Neuronal stem cell (in vitro differentiated cells): ENCODE measurements around the gene OCIAD2. TPM values are rescaled to one million over a fixed set of nuclear protein-coding genes. Genes with fewer than 3 reads are reported as not detected.

Experiments used
- DNase-seq: peaks from one replicate; pipeline ENCODE4 v3.0.0-alpha.2; 2013; ENCODE audit warnings: low spot score
- H2AFZ ChIP-seq: one replicate; pipeline ENCODE4 v1.6.1; 2013; ENCODE audit warnings: mild to moderate bottlenecking, low read length, inconsistent platforms
- H2AK5ac ChIP-seq: 2 replicates; pipeline ENCODE4 v1.6.1; 2013; ENCODE audit warnings: low read depth, mild to moderate bottlenecking, inconsistent platforms, low read length, moderate library complexity, mixed read lengths
- H2BK120ac ChIP-seq: 2 replicates; pipeline ENCODE4 v1.6.1; 2013; ENCODE audit warnings: low read depth, mild to moderate bottlenecking, inconsistent platforms, low read length, moderate library complexity, mixed read lengths
- H2BK12ac ChIP-seq: one replicate; pipeline ENCODE4 v1.6.1; 2013; ENCODE audit warnings: low read length, inconsistent platforms
- H2BK15ac ChIP-seq: 2 replicates; pipeline ENCODE4 v1.6.1; 2013; ENCODE audit warnings: mild to moderate bottlenecking, low read length, inconsistent platforms, mixed read lengths
- H2BK5ac ChIP-seq: one replicate; pipeline ENCODE4 v1.6.1; 2013; ENCODE audit warnings: inconsistent platforms, mild to moderate bottlenecking, low read length, moderate library complexity
- H3K14ac ChIP-seq: one replicate; pipeline ENCODE4 v1.6.1; 2013; ENCODE audit warnings: low read length, inconsistent platforms
- H3K18ac ChIP-seq: 2 replicates; pipeline ENCODE4 v1.6.1; 2013; ENCODE audit warnings: low read length, inconsistent platforms
- H3K23ac ChIP-seq: 2 replicates; pipeline ENCODE4 v1.6.1; 2013; ENCODE audit warnings: low read depth, mild to moderate bottlenecking, mixed read lengths, low read length, inconsistent platforms; ENCODE audit not compliant: poor library complexity
- H3K27ac ChIP-seq: replicated peaks from 3 replicates; pipeline ENCODE4 v1.5.1; 2013; ENCODE audit warnings: low read length, inconsistent platforms
- H3K27me3 ChIP-seq, 3 experiments: 2 replicates each; pipeline ENCODE4 v1.6.1; 2013; ENCODE audit warnings: low read length in 3 of 3, mild to moderate bottlenecking in 2 of 3, inconsistent platforms in 1 of 3, low read depth in 1 of 3, mixed read lengths in 1 of 3, moderate library complexity in 1 of 3; ENCODE audit not compliant: control insufficient read depth in 3 of 3, insufficient read depth in 3 of 3
- H3K36me3 ChIP-seq, 2 donors: replicated peaks in 1 of 2; 2 replicates each; pipeline ENCODE4 v1.6.1; 2013; ENCODE audit warnings: low read length in 2 of 2; ENCODE audit not compliant: control insufficient read depth in 2 of 2, insufficient read depth in 2 of 2
- H3K4ac ChIP-seq: 2 replicates; pipeline ENCODE4 v1.6.1; 2013; ENCODE audit warnings: inconsistent platforms, mild to moderate bottlenecking, low read length, moderate library complexity
- H3K4me1 ChIP-seq, 2 donors: 1 replicate in 1 of 2; 2 replicates in 1 of 2; pipeline ENCODE4 v1.6.1; 2013; ENCODE audit warnings: low read length in 2 of 2, low read depth in 1 of 2; ENCODE audit not compliant: control insufficient read depth in 2 of 2, insufficient read depth in 1 of 2
- H3K4me2 ChIP-seq: one replicate; pipeline ENCODE4 v1.6.1; 2013; ENCODE audit warnings: mild to moderate bottlenecking, low read length, inconsistent platforms; ENCODE audit not compliant: insufficient read depth, poor library complexity, severe bottlenecking
- H3K4me3 ChIP-seq, 2 donors: 2 replicates each; pipeline ENCODE4 v1.5.1; 2013; ENCODE audit warnings: low read length in 2 of 2, mild to moderate bottlenecking in 2 of 2, inconsistent platforms in 1 of 2, moderate library complexity in 1 of 2
- H3K79me1 ChIP-seq: one replicate; pipeline ENCODE4 v1.6.1; 2013; ENCODE audit warnings: low read depth, mild to moderate bottlenecking, inconsistent platforms, low read length, moderate library complexity
- H3K9ac ChIP-seq: one replicate; pipeline ENCODE4 v1.6.1; 2013; ENCODE audit warnings: mild to moderate bottlenecking, low read depth, low read length, inconsistent platforms; ENCODE audit not compliant: poor library complexity
- H3K9me3 ChIP-seq, 2 donors: replicated peaks in 1 of 2; 2 replicates each; pipeline versions ENCODE3 to v1.6.1; 2013; ENCODE audit warnings: low read length in 2 of 2, mild to moderate bottlenecking in 2 of 2, inconsistent platforms in 1 of 2, low read depth in 1 of 2, mixed read lengths in 1 of 2, moderate library complexity in 1 of 2; ENCODE audit not compliant: control insufficient read depth in 2 of 2, insufficient read depth in 1 of 2
- H4K8ac ChIP-seq: one replicate; pipeline ENCODE4 v1.6.1; 2013; ENCODE audit warnings: low read depth, mild to moderate bottlenecking, inconsistent platforms, low read length, moderate library complexity
- H4K91ac ChIP-seq: one replicate; pipeline ENCODE4 v1.6.1; 2013; ENCODE audit warnings: low read length, low read depth, mild to moderate bottlenecking, inconsistent platforms; ENCODE audit not compliant: poor library complexity
- WGBS, 2 donors: extraction: QIAGEN DNeasy Blood & Tissue Kit; methylation state at CpG; one replicate each; pipeline ENCODE4 v1.1.7; 2013; ENCODE audit warnings: missing lambda C conversion rate in 2 of 2, mixed read lengths in 1 of 2; ENCODE audit not compliant: insufficient read length in 2 of 2, insufficient replicate concordance in 1 of 2; ENCODE audit errors: extremely low coverage in 2 of 2; 5-methylcytosine and 5-hydroxymethylcytosine counted together
- polyA plus RNA-seq, 2 experiments: library from polyadenylated mRNA; stranded (reverse); fragments of 200-250 nt; gene quantifications; one replicate each; pipeline ENCODE4 v1.2.3, GENCODE V29; 2013

OCIAD2 gene
- polyA plus RNA-seq (2013, experiment 1 of 2) = 76.7 TPM
- polyA plus RNA-seq (2013, experiment 2 of 2) = 77.3 TPM

- H3K4me3 ChIP-seq = peak within 1 kb of the TSS in 1 of 2 donors; percentile 84
- no peak within 1 kb of the TSS for H3K27ac ChIP-seq
- peak within 1 kb of the TSS; percentile 94 for H2BK15ac ChIP-seq
- H3K79me1 ChIP-seq = peaks cover 10% of the 10 kb centered on the region
- H2AFZ ChIP-seq = peak within 1 kb of the TSS; percentile 8
- no CpG with 5 or more reads among the region's 65 CpGs for WGBS, 2 donors
- peaks cover 3 to 12% of the 10 kb centered on the region in 2 donors for H3K4me1 ChIP-seq
- no peak within 1 kb of the TSS for H2BK12ac ChIP-seq
- H4K91ac ChIP-seq = peak within 1 kb of the TSS; percentile 3
- peak within 1 kb of the TSS; percentile 91 for H3K14ac ChIP-seq
- peak within 1 kb of the TSS; percentile 69 for H3K23ac ChIP-seq
- peak within 1 kb of the TSS; percentile 87 for H3K9ac ChIP-seq
- H3K27me3 ChIP-seq = no peaks in the 10 kb centered on the region
- H2BK5ac ChIP-seq = no peak within 1 kb of the TSS
- DNase-seq = peak; percentile 48
- H4K8ac ChIP-seq = peak within 1 kb of the TSS; percentile 43
- peaks cover 0 to 2% of the 10 kb centered on the region in 2 donors for H3K9me3 ChIP-seq
- peak within 1 kb of the TSS; percentile 95 for H2AK5ac ChIP-seq
- peak within 1 kb of the TSS; percentile 86 for H3K4me2 ChIP-seq
- H2BK120ac ChIP-seq = no peak within 1 kb of the TSS
- H3K4ac ChIP-seq = no peak within 1 kb of the TSS
- H3K36me3 ChIP-seq = peaks cover 0 to 9% of the 10 kb centered on the region in 2 donors
- peak within 1 kb of the TSS; percentile 98 for H3K18ac ChIP-seq
Observed at GRCh38 chr4:48906206-48907173, at the start of gene OCIAD2. TSS of gene OCIAD2 (minus strand) at chr4:48906774. CDS start at chr4:48904549, 2,225 bp downstream.

GRCh38 chr4:48954314-48954713, 47.7 kb upstream of the OCIAD2 start:
- Histone ChIP-seq H3K14ac (no peak overlapping the region), H3K9ac (no peak overlapping the region), H3K79me1 (no peaks in the 10 kb centered on the region), H3K23ac (no peak overlapping the region), H3K18ac (no peak overlapping the region), H3K9me3 (peaks cover 0 to 3% of the 10 kb centered on the region in 2 donors), H3K4me1 (peaks cover 0 to 1% of the 10 kb centered on the region in 2 donors), H3K36me3 (no peaks in the 10 kb centered on the region), H2BK5ac (no peak overlapping the region), H2BK12ac (no peak overlapping the region), H3K27me3 (no peaks in the 10 kb centered on the region), H4K91ac (no peak overlapping the region), H3K4me2 (no peak overlapping the region), H2BK120ac (no peak overlapping the region), H3K4me3 (no peak overlapping the region), H2AK5ac (no peak overlapping the region), H2AFZ (peak overlapping the region; percentile 46), H3K27ac (no peak overlapping the region), H3K4ac (no peak overlapping the region), H4K8ac (no peak overlapping the region), H2BK15ac (no peak overlapping the region)
- no CpG with 5 or more reads among the region's 2 CpGs for WGBS, 2 donors
- DNase-seq = no peak

DNA sequence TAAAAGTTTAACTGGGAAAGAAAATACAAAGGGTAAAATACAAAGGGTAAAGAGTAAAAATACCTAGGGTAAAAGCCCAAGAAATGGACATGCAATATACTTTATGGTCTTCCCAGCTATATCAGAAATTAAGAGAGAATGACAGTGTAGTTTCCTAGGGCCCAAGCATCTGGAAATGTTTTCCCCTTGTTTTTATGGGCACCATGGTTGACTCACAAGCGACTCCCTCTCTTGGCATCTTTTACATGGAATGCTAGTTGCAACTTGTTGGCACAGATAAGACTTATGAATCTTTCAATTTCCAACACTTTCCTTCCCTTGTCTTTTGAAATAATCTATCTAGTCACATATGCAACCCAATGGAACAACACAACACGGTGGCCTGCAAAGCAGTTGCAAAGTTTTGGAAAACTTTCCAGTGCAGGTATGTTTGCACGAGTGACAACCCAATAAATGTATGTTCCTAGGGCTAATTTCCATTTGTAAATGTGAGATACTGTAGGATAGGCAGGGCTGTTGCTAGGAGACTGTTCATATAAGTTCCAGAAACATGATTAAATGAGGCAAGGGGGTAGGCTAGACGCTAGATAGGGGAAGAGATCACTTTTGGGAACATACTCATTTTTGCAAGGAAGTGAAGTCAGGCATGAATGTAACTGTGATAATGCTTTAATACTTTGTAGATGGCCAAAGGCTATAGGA, 43.1 kb upstream of the OCIAD2 start:
- H3K4ac ChIP-seq = no peak overlapping the region
- H3K4me3 ChIP-seq = no peak overlapping the region
- H3K4me2 ChIP-seq = no peak overlapping the region
- H2AK5ac ChIP-seq = no peak overlapping the region
- no peak overlapping the region for H2BK120ac ChIP-seq
- H3K23ac ChIP-seq = no peak overlapping the region
- H3K18ac ChIP-seq = no peak overlapping the region
- H4K8ac ChIP-seq = no peak overlapping the region
- H3K27me3 ChIP-seq = no peaks in the 10 kb centered on the region
- H2BK12ac ChIP-seq = no peak overlapping the region
- no peak for DNase-seq
- no peak overlapping the region for H3K27ac ChIP-seq
- no peaks in the 10 kb centered on the region for H3K79me1 ChIP-seq
- no peak overlapping the region for H2BK5ac ChIP-seq
- H3K9ac ChIP-seq = no peak overlapping the region
- H3K14ac ChIP-seq = no peak overlapping the region
- peaks cover 0 to 1% of the 10 kb centered on the region in 2 donors for H3K4me1 ChIP-seq
- no peak overlapping the region for H2BK15ac ChIP-seq
- WGBS, 2 donors = no CpG with 5 or more reads among the region's 4 CpGs
- no peaks in the 10 kb centered on the region for H3K36me3 ChIP-seq
- H2AFZ ChIP-seq = no peak overlapping the region
- H3K9me3 ChIP-seq = peaks cover 0 to 3% of the 10 kb centered on the region in 2 donors
- no peak overlapping the region for H4K91ac ChIP-seq

DNA sequence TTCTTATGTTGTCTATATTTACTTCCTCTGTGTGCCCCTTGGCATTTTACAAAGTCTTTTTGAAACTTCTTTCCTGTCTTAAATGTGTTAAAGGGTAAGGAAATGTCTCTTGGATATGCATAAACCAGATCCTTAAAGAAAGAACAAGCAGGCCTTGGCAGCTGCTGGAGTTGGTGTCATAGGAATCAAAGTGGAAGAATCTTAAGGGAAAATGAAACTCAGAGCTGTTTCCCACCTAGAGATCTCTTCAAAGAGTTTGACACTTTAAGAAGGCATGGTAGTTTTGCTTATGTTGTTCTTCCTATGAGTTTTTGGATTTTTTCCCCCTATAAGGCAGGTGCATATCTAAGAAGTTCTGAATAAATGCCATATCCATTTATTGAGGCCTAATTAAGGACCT, 42.5 kb upstream of the OCIAD2 start:
- Histone ChIP-seq H2BK12ac (no peak overlapping the region), H2AFZ (no peak overlapping the region), H3K79me1 (no peaks in the 10 kb centered on the region), H3K14ac (no peak overlapping the region), H3K9ac (no peak overlapping the region), H3K4me1 (peaks cover 0 to 1% of the 10 kb centered on the region in 2 donors), H3K4me3 (no peak overlapping the region), H3K36me3 (no peaks in the 10 kb centered on the region), H3K27ac (no peak overlapping the region), H4K8ac (no peak overlapping the region), H2BK5ac (no peak overlapping the region), H2BK15ac (no peak overlapping the region), H2AK5ac (no peak overlapping the region), H2BK120ac (no peak overlapping the region), H3K27me3 (no peaks in the 10 kb centered on the region), H3K4me2 (no peak overlapping the region), H3K4ac (no peak overlapping the region), H3K9me3 (peaks cover 0 to 3% of the 10 kb centered on the region in 2 donors), H3K23ac (no peak overlapping the region), H4K91ac (no peak overlapping the region), H3K18ac (no peak overlapping the region)
- no peak for DNase-seq
